ENCODE data around the gene ALB. TPM values are rescaled to one million over a fixed set of nuclear protein-coding genes. Genes with fewer than 3 reads are reported as not detected.
A peak's percentile ranks its signal among the peaks of the same experiment; 100 is the strongest.

The ALB gene
- total and polyA plus RNA-seq, 4 donors = 0.07 to 32.8 (median 4.4) TPM

- H3K27ac ChIP-seq (ENCODE audit: low read depth in 1 of 2, low read length in 1 of 2) = no peak overlapping the region
- no peak overlapping the region for H3K9ac ChIP-seq (ENCODE audit: insufficient read depth in 1 of 2, low read length in 2 of 2)
- H3K4me3 ChIP-seq = no peak overlapping the region
- ATAC-seq (ENCODE audit: insufficient read depth, low FRiP score) = no peak
- no peak for DNase-seq
- H3K9me3 ChIP-seq (ENCODE audit: control insufficient read depth in 4 of 4, insufficient read depth in 3 of 4, low read length in 3 of 4) = no peaks in the 10 kb centered on the region
- H3K27me3 ChIP-seq (ENCODE audit: control insufficient read depth in 3 of 3, insufficient read depth in 3 of 3, low read length in 2 of 3) = no peaks in the 10 kb centered on the region
- H3K4me1 ChIP-seq (ENCODE audit: control insufficient read depth in 5 of 5, insufficient read depth in 5 of 5, low read length in 5 of 5) = no peaks in the 10 kb centered on the region
- TF ChIP-seq, protein P1, sequence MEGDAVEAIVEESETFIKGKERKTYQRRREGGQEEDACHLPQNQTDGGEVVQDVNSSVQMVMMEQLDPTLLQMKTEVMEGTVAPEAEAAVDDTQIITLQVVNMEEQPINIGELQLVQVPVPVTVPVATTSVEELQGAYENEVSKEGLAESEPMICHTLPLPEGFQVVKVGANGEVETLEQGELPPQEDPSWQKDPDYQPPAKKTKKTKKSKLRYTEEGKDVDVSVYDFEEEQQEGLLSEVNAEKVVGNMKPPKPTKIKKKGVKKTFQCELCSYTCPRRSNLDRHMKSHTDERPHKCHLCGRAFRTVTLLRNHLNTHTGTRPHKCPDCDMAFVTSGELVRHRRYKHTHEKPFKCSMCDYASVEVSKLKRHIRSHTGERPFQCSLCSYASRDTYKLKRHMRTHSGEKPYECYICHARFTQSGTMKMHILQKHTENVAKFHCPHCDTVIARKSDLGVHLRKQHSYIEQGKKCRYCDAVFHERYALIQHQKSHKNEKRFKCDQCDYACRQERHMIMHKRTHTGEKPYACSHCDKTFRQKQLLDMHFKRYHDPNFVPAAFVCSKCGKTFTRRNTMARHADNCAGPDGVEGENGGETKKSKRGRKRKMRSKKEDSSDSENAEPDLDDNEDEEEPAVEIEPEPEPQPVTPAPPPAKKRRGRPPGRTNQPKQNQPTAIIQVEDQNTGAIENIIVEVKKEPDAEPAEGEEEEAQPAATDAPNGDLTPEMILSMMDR (IDR thresholded peaks at IDR 0.05; ENCODE audit: control extremely low read depth, extremely low read depth) = no peak
- no peaks in the 10 kb centered on the region for H3K36me3 ChIP-seq (ENCODE audit: control insufficient read depth in 4 of 4, insufficient read depth in 4 of 4, low read length in 4 of 4)
- WGBS, 2 donors = 86 to 90% methylated on average over 2 of the region's 2 CpGs
These were observed 12.5 kb downstream of the ALB start for GRCh38 chr4:73416423-73417087.

- Histone ChIP-seq H3K27me3 (ENCODE audit: control insufficient read depth in 3 of 3, insufficient read depth in 3 of 3, low read length in 2 of 3) (no peaks in the 10 kb centered on the region), H3K9ac (ENCODE audit: insufficient read depth in 1 of 2, low read length in 2 of 2) (no peak overlapping the region), H3K4me1 (ENCODE audit: control insufficient read depth in 5 of 5, insufficient read depth in 5 of 5, low read length in 5 of 5) (no peaks in the 10 kb centered on the region), H3K9me3 (ENCODE audit: control insufficient read depth in 4 of 4, insufficient read depth in 3 of 4, low read length in 3 of 4) (no peaks in the 10 kb centered on the region), H3K36me3 (ENCODE audit: control insufficient read depth in 4 of 4, insufficient read depth in 4 of 4, low read length in 4 of 4) (no peaks in the 10 kb centered on the region), H3K4me3 (no peak overlapping the region), H3K27ac (ENCODE audit: low read depth in 1 of 2, low read length in 1 of 2) (no peak overlapping the region)
- TF ChIP-seq, protein P1 (IDR thresholded peaks at IDR 0.05; ENCODE audit: control extremely low read depth, extremely low read depth) = no peak
- DNase-seq (no peak), ATAC-seq (ENCODE audit: insufficient read depth, low FRiP score) (no peak)
- 81 to 94% methylated on average over 2 of the region's 2 CpGs for WGBS, 2 donors
These were observed 13.3 kb downstream of the ALB start for GRCh38 chr4:73417342-73417741.

DNA sequence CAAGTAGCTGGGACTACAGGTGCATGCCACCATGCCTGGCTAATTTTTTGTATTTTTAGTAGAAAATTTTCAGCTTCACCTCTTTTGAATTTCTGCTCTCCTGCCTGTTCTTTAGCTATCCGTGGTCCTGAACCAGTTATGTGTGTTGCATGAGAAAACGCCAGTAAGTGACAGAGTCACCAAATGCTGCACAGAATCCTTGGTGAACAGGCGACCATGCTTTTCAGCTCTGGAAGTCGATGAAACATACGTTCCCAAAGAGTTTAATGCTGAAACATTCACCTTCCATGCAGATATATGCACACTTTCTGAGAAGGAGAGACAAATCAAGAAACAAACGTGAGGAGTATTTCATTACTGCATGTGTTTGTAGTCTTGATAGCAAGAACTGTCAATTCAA lies 13.9 kb downstream of the ALB start:
- 81 to 87% methylated on average over 6 of the region's 6 CpGs for WGBS, 2 donors
- Histone ChIP-seq H3K9ac (ENCODE audit: insufficient read depth in 1 of 2, low read length in 2 of 2) (no peak overlapping the region), H3K9me3 (ENCODE audit: control insufficient read depth in 4 of 4, insufficient read depth in 3 of 4, low read length in 3 of 4) (no peaks in the 10 kb centered on the region), H3K27ac (ENCODE audit: low read depth in 1 of 2, low read length in 1 of 2) (no peak overlapping the region), H3K4me1 (ENCODE audit: control insufficient read depth in 5 of 5, insufficient read depth in 5 of 5, low read length in 5 of 5) (no peaks in the 10 kb centered on the region), H3K36me3 (ENCODE audit: control insufficient read depth in 4 of 4, insufficient read depth in 4 of 4, low read length in 4 of 4) (no peaks in the 10 kb centered on the region), H3K4me3 (no peak overlapping the region), H3K27me3 (ENCODE audit: control insufficient read depth in 3 of 3, insufficient read depth in 3 of 3, low read length in 2 of 3) (no peaks in the 10 kb centered on the region)
- ATAC-seq (ENCODE audit: insufficient read depth, low FRiP score) (no peak), DNase-seq (peak in 1 of 3 donors; percentile 37)
- TF ChIP-seq, protein P1 (IDR thresholded peaks at IDR 0.05; ENCODE audit: control extremely low read depth, extremely low read depth) = no peak

- Histone ChIP-seq H3K4me3 (no peak overlapping the region), H3K27me3 (ENCODE audit: control insufficient read depth in 3 of 3, insufficient read depth in 3 of 3, low read length in 2 of 3) (no peaks in the 10 kb centered on the region), H3K9ac (ENCODE audit: insufficient read depth in 1 of 2, low read length in 2 of 2) (no peak overlapping the region), H3K9me3 (ENCODE audit: control insufficient read depth in 4 of 4, insufficient read depth in 3 of 4, low read length in 3 of 4) (no peaks in the 10 kb centered on the region), H3K27ac (ENCODE audit: low read depth in 1 of 2, low read length in 1 of 2) (no peak overlapping the region), H3K36me3 (ENCODE audit: control insufficient read depth in 4 of 4, insufficient read depth in 4 of 4, low read length in 4 of 4) (no peaks in the 10 kb centered on the region), H3K4me1 (ENCODE audit: control insufficient read depth in 5 of 5, insufficient read depth in 5 of 5, low read length in 5 of 5) (no peaks in the 10 kb centered on the region)
- 58 to 67% methylated on average over 1 of the region's 1 CpG for WGBS, 2 donors
- no peak for DNase-seq
- TF ChIP-seq, protein P1 (IDR thresholded peaks at IDR 0.05; ENCODE audit: control extremely low read depth, extremely low read depth) = no peak
- no peak for ATAC-seq (ENCODE audit: insufficient read depth, low FRiP score)
These were observed 14.6 kb downstream of the ALB start for GRCh38 chr4:73418677-73419076.
